ENCODE data around the gene LRTM1. TPM values are rescaled to one million over a fixed set of nuclear protein-coding genes. Genes with fewer than 3 reads are reported as not detected.

Gene LRTM1
- polyA plus RNA-seq, 1 experiment, result not detected

- no peak for DNase-seq (ENCODE audit: low read depth)
- TF ChIP-seq, protein P1, sequence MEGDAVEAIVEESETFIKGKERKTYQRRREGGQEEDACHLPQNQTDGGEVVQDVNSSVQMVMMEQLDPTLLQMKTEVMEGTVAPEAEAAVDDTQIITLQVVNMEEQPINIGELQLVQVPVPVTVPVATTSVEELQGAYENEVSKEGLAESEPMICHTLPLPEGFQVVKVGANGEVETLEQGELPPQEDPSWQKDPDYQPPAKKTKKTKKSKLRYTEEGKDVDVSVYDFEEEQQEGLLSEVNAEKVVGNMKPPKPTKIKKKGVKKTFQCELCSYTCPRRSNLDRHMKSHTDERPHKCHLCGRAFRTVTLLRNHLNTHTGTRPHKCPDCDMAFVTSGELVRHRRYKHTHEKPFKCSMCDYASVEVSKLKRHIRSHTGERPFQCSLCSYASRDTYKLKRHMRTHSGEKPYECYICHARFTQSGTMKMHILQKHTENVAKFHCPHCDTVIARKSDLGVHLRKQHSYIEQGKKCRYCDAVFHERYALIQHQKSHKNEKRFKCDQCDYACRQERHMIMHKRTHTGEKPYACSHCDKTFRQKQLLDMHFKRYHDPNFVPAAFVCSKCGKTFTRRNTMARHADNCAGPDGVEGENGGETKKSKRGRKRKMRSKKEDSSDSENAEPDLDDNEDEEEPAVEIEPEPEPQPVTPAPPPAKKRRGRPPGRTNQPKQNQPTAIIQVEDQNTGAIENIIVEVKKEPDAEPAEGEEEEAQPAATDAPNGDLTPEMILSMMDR (IDR thresholded peaks at IDR 0.05; ENCODE audit: insufficient read depth, low read depth, low read length), result no peak
- ChIA-PET POLR2A (no interaction called here), CTCF (interaction anchor here (0.6 to 2.1 kb wide), 7 partner anchors 14 to 575 kb away, joined by 3 to 6 read pairs (median 3); no protein-coding TSS in a partner anchor)
- H3K36me3 ChIP-seq (ENCODE audit: control insufficient read depth, insufficient read depth, low read length), result no peaks in the 10 kb centered on the region
- H3K27me3 ChIP-seq (ENCODE audit: control insufficient read depth, insufficient read depth, low read length), result no peaks in the 10 kb centered on the region
- H3K4me3 ChIP-seq (ENCODE audit: low read depth, low read length), result no peak overlapping the region
Observed at GRCh38 chr3:54878145-54878544, 49.7 kb downstream of the LRTM1 start.

DNA sequence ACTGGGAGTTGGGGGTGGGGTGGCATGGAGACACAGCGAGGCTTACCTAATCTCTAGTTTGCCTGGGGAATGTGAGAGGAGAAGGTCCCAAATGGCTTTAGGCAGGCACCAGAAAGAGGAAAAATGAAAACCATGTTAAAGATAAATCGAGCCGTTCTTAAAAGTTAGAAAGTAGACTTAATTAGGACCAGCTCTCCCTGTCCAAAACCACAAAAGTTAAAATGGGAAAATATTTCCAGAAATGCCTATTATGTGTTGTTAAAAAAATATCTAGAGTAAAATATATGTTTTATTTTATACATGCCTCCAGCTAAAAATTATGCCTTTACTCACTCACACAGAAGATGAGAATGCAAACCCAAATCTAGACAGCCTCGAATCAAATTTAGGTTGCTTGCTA is 50.1 kb downstream of the LRTM1 start:
- no peak overlapping the region for H3K4me3 ChIP-seq (ENCODE audit: low read depth, low read length)
- no peaks in the 10 kb centered on the region for H3K36me3 ChIP-seq (ENCODE audit: control insufficient read depth, insufficient read depth, low read length)
- POLR2A ChIA-PET, result no interaction called here
- no peaks in the 10 kb centered on the region for H3K27me3 ChIP-seq (ENCODE audit: control insufficient read depth, insufficient read depth, low read length)
- CTCF ChIA-PET, result interaction anchor here (0.6 to 1.8 kb wide), 7 partner anchors 47 to 599 kb away, joined by 3 to 6 read pairs (median 3); no protein-coding TSS in a partner anchor
- DNase-seq (ENCODE audit: low read depth), result no peak
- TF ChIP-seq, protein P1 (IDR thresholded peaks at IDR 0.05; ENCODE audit: insufficient read depth, low read depth, low read length), result no peak

GRCh38 chr3:54876694-54877093 is 51.2 kb downstream of the LRTM1 start:
- Histone ChIP-seq H3K36me3 (ENCODE audit: control insufficient read depth, insufficient read depth, low read length) (no peaks in the 10 kb centered on the region), H3K4me3 (ENCODE audit: low read depth, low read length) (no peak overlapping the region), H3K27me3 (ENCODE audit: control insufficient read depth, insufficient read depth, low read length) (no peaks in the 10 kb centered on the region)
- POLR2A ChIA-PET, result no interaction called here
- TF ChIP-seq, protein P1 (IDR thresholded peaks at IDR 0.05; ENCODE audit: insufficient read depth, low read depth, low read length), result no peak
- CTCF ChIA-PET, result interaction anchor here (1.1 to 1.8 kb wide), 4 partner anchors 14 to 600 kb away, joined by 3 to 6 read pairs (median 3); no protein-coding TSS in a partner anchor
- DNase-seq (ENCODE audit: low read depth), result no peak

- no peaks in the 10 kb centered on the region for H3K27me3 ChIP-seq (ENCODE audit: control insufficient read depth, insufficient read depth, low read length)
- ChIA-PET CTCF (interaction anchor here (1.0 to 1.8 kb wide), 4 partner anchors 10 to 601 kb away, joined by 3 read pairs; no protein-coding TSS in a partner anchor), POLR2A (interaction anchor here (0.7 kb wide), 1 partner anchor 121 kb away, joined by 3 read pairs; no protein-coding TSS in a partner anchor)
- no peak for DNase-seq (ENCODE audit: low read depth)
- no peak overlapping the region for H3K4me3 ChIP-seq (ENCODE audit: low read depth, low read length)
- TF ChIP-seq, protein P1 (IDR thresholded peaks at IDR 0.05; ENCODE audit: insufficient read depth, low read depth, low read length), result no peak
- no peaks in the 10 kb centered on the region for H3K36me3 ChIP-seq (ENCODE audit: control insufficient read depth, insufficient read depth, low read length)
Observed at GRCh38 chr3:54875596-54876268, 52.1 kb downstream of the LRTM1 start.

DNA sequence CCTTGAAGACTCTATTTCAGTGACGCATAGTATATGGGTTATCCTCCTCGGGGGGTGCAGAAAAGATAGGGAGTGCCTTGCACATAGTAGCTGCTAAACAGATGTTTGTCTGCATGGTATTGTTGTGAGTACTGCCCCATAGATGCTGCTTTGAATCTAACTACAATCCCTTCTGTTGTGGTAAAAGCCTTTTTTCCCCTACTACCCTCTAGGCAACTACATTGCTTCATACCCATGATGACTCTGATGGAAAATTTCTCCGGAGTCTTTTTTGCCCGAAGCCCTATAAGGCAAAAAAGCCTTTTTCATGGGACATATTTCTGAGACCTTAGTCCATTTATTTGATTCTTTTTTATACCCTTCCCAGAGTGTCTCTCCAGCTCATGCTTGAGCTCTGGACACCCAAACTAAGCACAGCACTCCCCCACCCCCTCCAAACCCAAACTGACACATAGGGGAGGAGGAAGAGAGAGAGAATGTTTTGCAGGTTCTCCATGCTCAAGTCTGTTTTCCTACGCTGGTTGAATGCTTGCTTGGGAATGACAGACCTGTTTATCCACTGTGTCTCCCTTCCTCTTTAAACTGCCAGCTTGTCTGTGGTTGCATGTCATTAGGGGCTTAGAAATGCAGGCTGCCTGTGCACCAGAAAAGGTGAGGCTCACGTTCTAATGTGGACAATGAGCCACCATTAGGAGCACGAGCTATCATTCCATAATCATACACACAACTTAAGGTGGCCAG is 52.9 kb downstream of the LRTM1 start:
- H3K36me3 ChIP-seq (ENCODE audit: control insufficient read depth, insufficient read depth, low read length), result no peaks in the 10 kb centered on the region
- H3K4me3 ChIP-seq (ENCODE audit: low read depth, low read length), result no peak overlapping the region
- DNase-seq (ENCODE audit: low read depth), result peak; percentile 20
- TF ChIP-seq, protein P1 (IDR thresholded peaks at IDR 0.05; ENCODE audit: insufficient read depth, low read depth, low read length), result no peak
- H3K27me3 ChIP-seq (ENCODE audit: control insufficient read depth, insufficient read depth, low read length), result no peaks in the 10 kb centered on the region
- ChIA-PET CTCF (interaction anchor here (1.0 to 1.3 kb wide), 4 partner anchors 10 to 115 kb away, joined by 3 read pairs; no protein-coding TSS in a partner anchor), POLR2A (interaction anchor here (0.5 to 0.7 kb wide), 3 partner anchors 120 to 588 kb away, joined by 3 read pairs; no protein-coding TSS in a partner anchor)
